ENCODE measurements around the gene JPH2.

- TF ChIP-seq CTCF (IDR thresholded peaks at IDR 0.05; ENCODE audit: low read length) = no peak
- no peak for TF ChIP-seq EZH2 (optimal IDR thresholded peaks at IDR 0.05; ENCODE audit: low read depth, low read length)
- no peak for TF ChIP-seq EZH2phosphoT487 (IDR thresholded peaks at IDR 0.05; ENCODE audit: low read length)
Measured at GRCh38 chr20:44135012-44135412, 52.0 kb downstream of the JPH2 start.
